GM12891 (cell line): ENCODE results near the gene C12orf75.

Experiments used
- POLR2A ChIP-seq: IDR thresholded peaks from 2 replicates; pipeline ENCODE4 v1.6.1; 2011; ENCODE audit warnings: low read depth, low read length, control low read depth
- SPI1 ChIP-seq: IDR thresholded peaks from 2 replicates; pipeline ENCODE4 v1.6.1; 2011; ENCODE audit warnings: low read depth, low read length, control low read depth
- TAF1 ChIP-seq: IDR thresholded peaks from 2 replicates; pipeline ENCODE4 v1.6.1; 2011; ENCODE audit warnings: low read depth, low read length, control low read depth

DNA sequence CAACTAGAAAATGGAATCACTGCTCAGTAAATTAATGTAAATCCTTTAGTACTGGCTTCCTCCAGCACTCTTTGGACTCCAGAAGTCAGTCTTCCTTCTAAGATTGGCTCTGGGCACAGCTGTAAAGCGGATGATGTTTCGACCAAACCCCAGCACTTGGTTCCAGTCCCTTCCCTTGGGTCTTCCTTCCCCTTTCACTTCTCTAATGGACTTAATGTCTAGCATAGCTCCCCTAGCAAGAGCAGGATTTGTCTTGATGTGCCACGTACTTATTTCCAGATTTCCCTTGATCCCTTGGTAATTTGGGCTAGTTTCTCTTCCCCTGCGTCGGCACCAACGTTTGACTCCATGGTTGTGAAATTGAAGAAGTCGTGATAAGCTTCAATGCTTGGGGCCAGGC, 28.3 kb downstream of the C12orf75 start:
- no peak for TF ChIP-seq POLR2A
- TF ChIP-seq TAF1, result no peak
- TF ChIP-seq SPI1, result peak; percentile 84
